Measurements from ENCODE around the gene KCNJ14.

The KCNJ14 gene

DNA sequence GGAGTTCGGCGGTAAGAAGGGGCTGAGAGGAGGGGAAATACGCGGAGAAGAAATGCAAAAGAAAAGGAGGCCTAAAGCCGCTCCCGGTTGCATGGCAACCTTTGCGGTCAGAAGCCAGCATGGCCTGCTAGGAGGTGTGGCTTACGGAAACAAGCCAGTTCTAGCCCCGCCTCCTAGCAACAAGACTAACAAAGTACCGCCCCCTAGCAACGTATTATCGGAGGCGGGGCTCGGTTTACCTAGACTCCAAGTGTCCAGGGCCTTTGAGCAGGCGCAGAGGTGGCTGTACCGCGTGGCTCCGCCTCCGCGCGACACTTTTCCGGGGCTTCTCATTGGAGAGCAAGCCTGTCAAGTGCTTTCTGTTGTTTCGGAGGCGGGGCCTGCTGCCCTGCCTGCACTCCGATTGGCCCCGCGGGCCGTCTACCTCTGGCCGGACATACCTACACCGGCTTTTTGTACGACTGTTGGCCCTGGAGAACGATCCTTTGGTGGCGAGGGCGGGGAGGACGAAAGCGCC lies 13.5 kb downstream of the KCNJ14 start:
- DNase-seq (ENCODE audit: extremely low spot score, insufficient read length, low read depth) (peak; percentile 92), FAIRE-seq (peak; percentile 100)

DNA sequence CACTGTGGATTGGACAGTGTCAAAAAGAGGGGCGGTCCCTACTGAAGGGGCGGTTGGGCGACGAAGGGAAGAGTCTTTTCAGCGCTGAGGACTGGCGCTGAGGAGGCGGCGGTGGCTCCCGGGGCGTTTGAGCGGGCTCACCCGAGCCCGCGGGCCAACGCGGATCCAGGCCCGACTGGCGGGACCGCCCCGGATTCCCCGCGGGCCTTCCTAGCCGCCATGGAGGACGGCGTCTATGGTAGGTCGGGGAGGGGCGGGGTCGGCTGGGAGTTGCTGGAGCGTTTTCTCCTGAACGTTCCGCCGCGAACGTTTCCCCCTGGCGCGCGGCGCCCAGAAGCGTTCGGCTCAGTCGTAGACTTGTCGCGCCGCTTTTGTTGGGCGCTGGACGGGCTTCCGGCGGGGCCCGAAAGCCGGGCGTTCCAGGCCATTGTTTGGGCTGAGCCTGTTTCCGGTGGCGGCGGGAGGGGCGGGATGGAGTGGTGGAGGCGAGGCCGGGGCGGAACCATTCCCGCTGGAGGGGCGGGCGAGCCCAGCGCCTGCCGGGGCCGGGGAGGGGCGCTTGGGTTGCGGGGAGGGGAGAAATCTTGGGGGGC lies 14.0 kb downstream of the KCNJ14 start, which contains the start of gene CYTH2:
Gene CYTH2 (plus strand): TSS at position 81 of the 593 bp plus-strand sequence. CDS start 139 bp downstream, at position 220.
- DNase-seq (ENCODE audit: extremely low spot score, insufficient read length, low read depth): no peak
- no peak for FAIRE-seq

DNA sequence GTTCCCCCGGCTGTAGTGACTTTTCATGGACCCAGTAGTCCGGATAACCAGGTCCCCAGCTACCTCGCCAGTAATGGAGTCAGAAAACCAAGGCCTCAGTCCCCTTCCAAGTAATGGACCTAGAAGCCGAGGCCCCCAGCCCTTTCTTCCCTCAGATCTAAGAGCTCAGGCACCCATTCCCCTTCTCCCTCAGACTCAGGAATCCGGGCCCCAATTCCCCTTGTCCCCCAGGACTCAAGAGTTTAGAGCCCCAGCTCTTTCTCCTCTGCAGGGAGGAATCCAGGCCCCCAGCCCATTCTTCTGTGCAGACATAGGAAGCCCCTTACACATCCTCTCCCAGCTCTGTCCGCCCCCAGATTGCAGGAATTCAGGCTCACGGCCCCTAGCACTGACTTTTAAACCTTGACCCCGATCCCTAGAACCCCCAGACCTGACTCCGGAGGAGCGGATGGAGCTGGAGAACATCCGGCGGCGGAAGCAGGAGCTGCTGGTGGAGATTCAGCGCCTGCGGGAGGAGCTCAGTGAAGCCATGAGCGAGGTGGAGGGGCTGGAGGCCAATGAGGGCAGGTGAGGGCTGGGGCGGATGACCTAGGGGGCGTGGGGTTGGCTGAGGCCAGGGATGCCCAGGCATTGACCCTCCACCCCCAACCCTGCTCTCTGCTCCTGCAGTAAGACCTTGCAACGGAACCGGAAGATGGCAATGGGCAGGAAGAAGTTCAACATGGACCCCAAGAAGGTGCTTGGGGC lies 14.7 kb downstream of the KCNJ14 start:
- DNase-seq (ENCODE audit: extremely low spot score, insufficient read length, low read depth): no peak
- no peak for FAIRE-seq

DNA sequence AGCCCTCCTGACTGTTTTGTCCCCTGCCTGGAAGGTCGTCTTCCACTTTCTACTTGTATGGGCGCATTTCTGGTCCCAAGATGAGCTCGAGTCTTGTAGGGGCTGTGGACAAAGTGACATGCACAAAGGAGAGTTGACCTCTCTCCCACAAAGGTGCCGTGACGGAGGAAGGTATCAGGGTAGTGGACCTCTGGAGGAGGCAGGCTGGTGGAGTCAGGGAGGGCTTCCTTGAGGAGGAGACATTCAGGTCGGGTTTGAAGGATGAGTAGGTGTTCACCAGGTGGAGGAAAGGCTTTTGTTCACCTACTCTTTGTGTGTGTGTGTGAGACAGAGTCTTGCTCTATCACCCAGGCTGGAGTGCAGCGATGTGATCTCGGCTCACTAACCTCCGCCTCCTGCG lies 15.5 kb downstream of the KCNJ14 start:
- FAIRE-seq: no peak
- DNase-seq (ENCODE audit: extremely low spot score, insufficient read length, low read depth): no peak

DNA sequence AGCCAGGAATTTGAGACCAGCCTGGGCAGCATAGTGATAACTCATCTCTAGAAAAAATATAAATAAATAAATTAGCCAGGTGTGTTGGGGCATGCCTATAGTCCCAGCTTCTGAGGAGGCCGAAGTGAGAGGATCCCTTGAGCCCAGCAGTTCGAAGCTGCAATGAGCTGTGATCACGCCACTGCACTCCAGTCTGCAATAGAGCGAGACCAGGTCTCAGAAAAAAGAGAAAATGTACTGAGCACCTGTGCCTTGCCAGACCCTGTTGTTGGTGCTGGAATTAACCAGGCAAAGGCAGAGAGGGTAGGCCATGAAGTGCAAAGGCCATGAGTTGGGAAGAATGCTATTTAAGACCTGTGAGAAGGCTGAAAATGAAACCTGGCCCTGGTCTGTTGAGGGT lies 16.5 kb downstream of the KCNJ14 start:
- FAIRE-seq (no peak), DNase-seq (ENCODE audit: extremely low spot score, insufficient read length, low read depth) (no peak)

DNA sequence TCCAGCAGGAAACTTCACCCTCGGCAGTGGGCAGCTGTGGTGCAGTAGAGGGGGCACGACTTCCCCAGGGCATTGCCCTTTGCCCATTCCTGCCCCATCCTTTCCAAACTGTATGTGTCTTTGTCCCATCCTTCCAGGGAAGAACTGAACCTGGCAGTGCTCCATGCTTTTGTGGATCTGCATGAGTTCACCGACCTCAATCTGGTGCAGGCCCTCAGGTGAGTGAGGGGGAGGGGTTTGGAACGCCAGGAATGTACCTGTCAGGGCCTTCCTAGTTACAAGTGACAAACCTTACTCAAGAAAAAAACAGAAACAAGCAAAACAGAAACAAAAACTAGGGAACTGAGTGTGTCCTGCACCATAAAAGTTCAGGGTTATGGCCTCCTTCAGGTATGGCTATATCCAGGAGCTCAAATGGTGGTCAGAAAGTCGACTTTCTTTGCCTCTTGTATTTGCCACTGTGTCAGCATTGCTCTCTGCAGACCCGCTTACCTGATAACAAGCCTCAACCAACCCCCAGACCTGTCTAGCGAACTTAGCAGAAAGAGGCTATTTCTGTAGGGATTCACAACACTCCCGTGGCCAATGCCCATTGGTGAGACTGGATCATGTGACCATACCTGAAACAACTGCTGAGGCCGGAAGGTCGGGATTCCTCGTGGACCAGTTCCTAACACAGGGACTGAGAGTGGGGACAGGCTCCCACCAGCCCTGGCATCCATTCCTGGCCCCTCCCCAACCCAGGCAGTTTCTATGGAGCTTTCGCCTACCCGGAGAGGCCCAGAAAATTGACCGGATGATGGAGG lies 18.0 kb downstream of the KCNJ14 start:
- no peak for DNase-seq (ENCODE audit: extremely low spot score, insufficient read length, low read depth)
- FAIRE-seq: no peak

DNA sequence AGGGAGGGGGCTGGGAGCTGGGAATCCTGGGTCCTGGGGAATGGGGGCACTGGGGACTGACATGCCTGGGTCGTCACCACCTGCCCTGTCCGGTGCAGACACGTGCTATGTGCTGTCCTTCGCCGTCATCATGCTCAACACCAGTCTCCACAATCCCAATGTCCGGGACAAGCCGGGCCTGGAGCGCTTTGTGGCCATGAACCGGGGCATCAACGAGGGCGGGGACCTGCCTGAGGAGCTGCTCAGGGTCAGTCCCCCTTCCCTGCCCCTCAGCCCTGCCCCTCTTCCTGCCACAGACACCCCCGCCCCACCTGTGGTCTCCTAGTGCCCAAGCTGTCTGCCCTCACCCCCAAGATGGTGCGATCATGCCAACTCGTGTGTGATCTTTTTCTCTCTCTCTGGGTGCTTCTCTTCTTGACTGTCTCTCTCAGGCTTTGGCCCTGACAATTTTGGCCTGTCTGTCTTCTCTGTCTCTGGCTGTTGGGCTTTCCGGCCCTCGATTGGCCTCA lies 18.8 kb downstream of the KCNJ14 start:
- no peak for DNase-seq (ENCODE audit: extremely low spot score, insufficient read length, low read depth)
- no peak for FAIRE-seq

DNA sequence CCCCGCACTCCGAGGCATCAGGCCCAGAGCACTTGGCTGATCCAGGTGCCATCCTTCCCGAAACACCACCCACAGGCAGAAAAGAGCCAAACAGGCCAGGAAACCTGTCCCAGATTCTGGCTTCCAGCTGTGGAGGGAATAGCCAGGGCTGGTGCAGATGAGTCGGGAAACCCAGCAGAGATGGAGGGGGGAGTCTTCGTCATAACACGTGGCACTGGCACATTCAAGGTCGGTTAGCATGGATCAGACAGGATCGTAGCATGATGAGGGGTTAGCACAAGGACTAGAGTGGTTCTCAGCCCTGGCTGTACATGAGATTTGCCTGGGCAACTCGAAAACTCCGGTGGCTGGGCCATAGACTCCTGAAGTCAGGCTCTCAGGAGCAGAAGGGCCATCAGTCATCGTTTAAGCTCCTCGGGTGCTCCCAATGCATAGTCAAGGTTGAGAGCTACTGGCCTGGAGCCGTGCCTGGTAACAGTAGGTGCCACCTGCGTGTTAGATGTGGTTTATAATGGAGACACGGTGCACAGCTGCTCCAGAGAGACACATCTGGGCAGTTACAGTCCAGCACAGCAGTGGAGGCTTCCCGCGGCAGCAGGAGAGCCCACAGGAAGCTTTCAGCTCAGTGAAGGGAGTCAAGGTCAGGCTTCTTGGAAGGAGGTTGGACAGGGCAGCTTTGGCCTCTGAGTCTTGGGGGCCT lies 20.1 kb downstream of the KCNJ14 start:
- no peak for DNase-seq (ENCODE audit: extremely low spot score, insufficient read length, low read depth)
- no peak for FAIRE-seq

DNA sequence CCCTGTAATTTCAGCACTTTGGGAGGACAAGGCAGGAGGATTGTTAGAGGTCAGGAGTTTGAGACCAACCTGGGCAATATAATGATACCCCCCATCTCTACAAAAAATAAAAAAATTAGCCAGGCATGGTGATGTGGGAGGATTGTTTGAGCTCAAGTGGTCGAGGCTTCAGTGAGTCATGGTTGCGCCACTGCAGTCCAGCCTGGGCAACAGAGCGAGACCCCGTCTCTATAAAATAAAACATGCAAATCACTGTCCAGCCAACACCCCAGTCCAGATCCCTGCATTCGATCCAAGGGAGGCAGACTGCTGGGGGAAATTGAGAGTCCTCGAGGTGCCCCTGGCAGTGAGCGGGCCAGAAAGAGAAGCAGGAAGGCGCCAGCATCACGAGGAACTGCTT lies 20.8 kb downstream of the KCNJ14 start:
- DNase-seq (ENCODE audit: extremely low spot score, insufficient read length, low read depth): no peak
- FAIRE-seq: no peak

DNA sequence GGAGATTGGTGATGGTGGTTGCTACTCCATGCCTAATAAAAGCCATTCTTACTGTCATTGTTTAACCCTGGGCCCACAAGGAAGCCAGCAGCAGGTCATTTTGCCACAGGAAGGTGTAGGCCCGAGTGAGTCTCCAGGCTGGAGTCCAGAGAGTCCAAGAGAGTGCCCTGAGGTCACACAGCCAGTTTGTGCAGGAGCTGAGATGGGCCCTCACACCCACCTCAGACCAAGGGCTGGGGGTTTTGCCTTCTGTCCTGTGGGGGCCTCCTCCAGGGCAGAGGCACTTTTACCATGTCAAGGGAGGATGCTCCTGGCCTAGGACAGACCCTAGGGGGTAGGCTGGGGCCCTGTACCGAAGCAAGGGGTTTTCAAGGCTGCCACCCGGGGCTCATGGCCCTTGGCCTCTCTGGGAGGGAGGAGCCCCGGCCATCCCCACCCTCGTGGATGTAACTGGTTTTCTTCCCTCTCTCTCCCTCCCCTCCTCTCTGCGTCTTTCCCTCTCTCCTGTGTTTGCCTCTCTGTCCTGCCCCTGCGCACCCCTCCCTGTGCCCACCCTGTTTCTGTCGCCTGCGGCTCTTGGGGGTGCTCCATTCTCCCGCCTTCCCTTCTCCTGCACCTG lies 21.8 kb downstream of the KCNJ14 start:
- FAIRE-seq (no peak), DNase-seq (ENCODE audit: extremely low spot score, insufficient read length, low read depth) (no peak)

DNA sequence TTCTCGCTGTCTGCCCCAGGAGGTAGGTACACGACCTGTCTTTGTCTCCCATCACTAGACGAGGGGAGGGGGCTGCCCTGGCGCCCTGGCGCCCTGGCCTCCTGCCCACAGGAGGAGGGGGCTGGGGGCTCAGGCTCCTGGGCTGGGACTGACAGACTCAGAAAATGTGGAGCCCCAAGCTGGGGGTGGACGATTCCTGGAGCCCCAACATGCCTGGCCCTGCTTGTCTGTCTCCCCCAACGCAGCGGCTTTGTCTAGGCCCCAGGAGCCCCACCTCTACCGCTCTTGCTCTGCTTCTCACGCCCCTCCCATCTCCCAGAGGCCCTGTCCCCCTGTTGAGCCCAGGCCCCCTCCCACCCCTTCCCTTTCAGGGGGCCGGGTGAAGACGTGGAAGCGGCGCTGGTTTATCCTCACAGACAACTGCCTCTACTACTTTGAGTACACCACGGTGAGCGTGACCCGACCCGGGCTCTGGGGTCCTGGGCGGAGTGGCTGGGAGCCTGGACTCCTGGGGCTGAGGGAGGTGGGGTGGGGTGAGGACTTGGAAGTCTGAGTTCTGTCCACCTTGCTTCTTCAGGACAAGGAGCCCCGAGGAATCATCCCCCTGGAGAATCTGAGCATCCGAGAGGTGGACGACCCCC lies 22.4 kb downstream of the KCNJ14 start:
- no peak for FAIRE-seq

DNA sequence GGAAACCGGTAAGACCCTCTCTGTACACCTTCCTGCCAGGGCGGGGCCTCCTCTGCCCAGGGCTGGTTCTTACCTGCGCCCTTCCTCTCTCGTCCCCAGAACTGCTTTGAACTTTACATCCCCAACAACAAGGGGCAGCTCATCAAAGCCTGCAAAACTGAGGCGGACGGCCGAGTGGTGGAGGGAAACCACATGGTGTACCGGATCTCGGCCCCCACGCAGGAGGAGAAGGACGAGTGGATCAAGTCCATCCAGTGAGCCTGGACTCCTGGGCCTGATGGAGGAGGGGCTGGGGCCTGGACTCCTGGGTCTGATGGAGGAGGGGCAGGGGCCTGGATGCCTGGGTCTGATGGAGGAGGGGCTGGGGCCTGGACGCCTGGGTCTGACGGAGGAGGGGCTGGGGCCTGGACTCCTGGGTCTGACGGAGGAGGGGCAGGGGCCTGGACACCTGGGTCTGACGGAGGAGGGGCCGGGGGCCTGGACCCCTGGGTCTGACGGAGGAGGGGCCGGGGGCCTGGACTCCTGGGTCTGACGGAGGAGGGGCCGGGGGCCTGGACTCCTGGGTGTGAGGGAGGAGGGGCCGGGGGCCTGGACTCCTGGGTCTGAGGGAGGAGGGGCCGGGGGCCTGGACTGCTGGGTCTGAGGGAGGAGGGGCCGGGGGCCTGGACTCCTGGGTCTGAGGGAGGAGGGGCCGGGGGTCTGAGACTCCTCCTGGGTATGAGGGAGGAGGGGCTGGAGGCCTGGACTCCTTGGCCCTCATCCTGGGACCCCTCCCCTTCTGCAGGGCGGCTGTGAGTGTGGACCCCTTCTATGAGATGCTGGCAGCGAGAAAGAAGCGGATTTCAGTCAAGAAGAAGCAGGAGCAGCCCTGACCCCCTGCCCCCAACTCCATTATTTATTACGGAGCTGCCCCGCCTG lies 23.2 kb downstream of the KCNJ14 start:
- DNase-seq (ENCODE audit: extremely low spot score, insufficient read length, low read depth) (no peak), FAIRE-seq (no peak)

More for the DNA sequence above, 22.4 kb downstream of the KCNJ14 start:
- no peak for DNase-seq (ENCODE audit: extremely low spot score, insufficient read length, low read depth)

DNA sequence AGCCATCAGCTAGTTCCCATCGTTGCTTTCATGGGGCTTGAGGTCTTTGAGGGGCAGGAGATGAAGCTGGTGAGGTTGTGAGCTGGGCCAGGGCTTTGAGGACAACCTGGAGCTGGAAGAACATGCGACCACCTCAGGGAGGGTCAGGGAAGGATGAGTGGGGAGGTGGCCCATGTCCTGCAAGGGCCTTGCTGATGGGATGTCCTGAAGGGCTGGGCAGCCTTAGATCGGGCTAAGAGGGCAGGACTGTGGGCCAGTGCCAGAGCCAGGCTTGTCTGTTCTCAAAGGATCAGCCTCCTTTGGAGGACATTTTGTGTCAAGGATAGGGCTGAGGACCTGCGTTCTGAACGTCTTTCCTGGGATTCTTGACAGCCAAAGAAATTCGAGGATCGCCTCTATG lies 24.3 kb downstream of the KCNJ14 start:
- DNase-seq (ENCODE audit: extremely low spot score, insufficient read length, low read depth): no peak
- no peak for FAIRE-seq

DNA sequence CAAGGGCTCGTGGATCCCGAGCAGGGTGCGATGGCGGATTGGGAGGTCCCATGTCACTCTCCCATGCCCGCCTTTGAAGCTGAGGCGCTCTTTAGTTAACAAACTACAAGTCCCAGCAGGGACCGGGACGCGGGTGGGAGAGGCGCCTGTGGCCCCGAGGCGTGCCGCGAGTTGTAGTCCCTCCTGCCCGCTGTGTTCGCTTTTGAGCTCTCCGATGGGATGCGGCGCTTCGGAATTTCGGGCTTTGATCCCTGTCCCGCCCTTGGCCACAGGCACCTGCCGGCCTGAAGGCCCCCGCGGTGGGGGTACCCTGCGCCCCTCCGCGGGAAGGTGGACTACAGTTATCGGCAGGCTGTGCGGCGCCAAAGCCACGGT lies 24.8 kb downstream of the KCNJ14 start:
- DNase-seq (ENCODE audit: extremely low spot score, insufficient read length, low read depth) (no peak), FAIRE-seq (no peak)

DNA sequence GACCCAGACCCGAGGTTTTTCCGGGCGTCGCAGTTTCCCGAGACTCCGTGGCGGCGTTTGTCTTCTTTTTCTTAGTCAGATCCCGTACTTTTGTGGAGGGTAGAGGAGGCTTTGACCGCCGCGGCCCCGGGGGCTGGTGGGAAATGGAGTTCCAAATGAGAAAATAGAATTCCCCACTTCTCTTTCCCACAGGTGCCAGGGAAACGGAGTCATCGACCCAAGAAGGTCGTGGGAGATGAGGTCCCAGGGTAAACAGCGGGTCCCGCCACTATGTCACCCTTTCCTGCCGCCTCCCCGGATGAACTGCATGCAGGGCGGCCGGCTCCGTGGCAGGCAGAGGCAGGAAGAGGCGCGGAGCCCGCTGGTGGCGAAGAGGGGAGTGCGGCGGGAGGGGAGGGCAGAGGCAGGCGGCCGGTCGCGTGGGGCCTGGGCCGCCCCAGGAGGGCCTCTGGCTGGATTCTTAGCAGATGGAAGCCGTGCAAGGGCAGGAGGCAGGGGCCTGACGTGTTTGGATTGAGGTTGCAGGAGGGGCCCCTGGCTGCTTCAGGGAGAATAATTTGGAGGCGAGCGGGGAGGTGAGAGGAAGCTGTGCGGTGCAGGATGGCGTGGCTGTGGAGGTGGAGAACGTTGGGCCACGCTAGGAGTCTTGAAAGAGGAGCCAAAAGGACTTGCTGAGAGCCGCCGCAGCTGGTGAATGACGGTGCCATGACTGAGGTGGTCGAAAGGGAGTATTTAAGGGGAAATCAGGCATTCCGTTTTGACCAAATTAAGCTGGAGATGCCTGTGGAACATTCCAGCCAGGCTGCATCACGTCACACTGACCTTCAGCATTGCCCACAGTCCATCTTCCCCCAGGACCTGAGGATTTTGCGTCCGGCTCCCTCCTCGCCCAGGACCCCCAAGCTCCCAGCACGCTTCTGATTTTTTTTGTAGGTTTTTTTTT lies 25.5 kb downstream of the KCNJ14 start:
- FAIRE-seq: no peak
- DNase-seq (ENCODE audit: extremely low spot score, insufficient read length, low read depth): no peak

DNA sequence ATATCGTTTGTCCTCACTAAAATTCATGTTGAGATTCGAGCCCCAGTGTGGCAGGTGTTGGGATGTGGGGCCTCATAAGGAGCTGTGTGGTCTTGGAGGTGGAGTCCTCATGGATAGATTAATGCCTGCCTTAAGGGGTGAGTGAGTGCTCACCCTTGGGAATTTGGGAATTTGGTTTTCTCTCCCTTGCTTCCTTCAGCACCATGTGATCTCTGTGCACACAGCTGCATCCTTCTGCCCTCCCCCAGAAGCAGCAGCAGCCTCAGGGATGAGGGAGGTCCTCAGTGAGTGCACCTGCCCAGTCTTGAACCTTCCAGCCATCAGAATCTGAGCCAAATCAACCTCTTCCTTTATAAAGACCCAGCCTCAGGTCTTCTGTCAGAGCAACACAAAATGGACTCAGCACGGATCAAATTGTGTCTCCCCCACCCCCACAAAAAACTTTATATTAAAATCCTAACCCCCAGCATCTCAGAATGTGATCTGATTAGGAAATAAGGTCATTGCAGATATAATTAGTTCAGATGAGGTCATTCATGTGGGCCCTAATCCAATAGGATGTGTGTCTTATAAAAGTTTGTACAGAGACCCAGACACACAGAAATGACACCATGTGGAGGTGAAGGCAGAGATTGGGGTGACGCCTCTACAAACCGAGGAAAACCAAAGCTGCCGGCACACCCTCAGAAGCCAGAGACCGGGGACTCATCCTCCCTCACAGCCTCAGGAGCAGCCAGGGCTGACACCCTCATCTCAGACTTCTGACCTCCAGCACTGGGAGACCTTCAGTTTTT lies 26.7 kb downstream of the KCNJ14 start:
- DNase-seq (ENCODE audit: extremely low spot score, insufficient read length, low read depth) (no peak), FAIRE-seq (no peak)

Measured in GM18507 (cell line).